ENCODE data around the gene MAPK8IP1.

MAPK8IP1 gene

GRCh38 chr11:45889966-45890365, 4.5 kb downstream of the MAPK8IP1 start:
- no peak for DNase-seq (ENCODE audit: low read depth)
- H3K4me3 ChIP-seq (ENCODE audit: low read length) = no peak overlapping the region
- TF ChIP-seq CTCF (IDR thresholded peaks at IDR 0.05; ENCODE audit: insufficient read depth, low read depth, low read length, missing control alignments) = no peak

DNA sequence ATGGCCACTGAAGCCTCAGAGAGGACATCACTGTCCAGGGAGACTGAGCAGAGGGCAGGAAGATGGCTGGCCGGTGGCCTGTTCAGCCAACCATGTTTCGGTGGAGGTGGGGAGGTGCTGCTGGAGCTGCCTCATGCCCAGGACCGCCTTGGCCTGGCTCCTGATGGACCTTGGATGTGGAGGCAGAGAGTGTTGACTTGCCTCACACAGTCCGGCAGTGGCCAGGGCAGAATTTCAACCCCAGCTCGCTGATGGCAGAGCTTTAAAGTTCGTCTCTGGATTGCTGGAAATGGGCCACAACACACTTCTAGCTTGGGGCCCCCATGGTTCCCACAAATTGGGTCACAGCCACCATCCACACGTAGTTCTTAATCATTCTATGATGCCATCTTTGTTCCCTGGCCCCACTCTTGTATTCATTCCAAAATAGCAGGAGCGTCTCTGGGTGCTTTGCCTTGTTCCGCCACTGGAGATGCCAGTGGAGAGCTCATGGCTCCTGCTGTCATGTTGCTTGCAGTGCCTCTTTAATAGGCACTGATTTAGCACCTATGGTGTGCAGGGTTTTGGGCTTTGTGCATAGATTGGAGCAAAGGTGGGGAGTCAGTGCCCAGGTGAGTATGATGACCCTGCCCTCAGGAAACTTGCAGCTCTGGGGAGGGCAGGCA, 5.6 kb downstream of the MAPK8IP1 start:
- TF ChIP-seq CTCF (IDR thresholded peaks at IDR 0.05; ENCODE audit: insufficient read depth, low read depth, low read length, missing control alignments) = no peak
- DNase-seq (ENCODE audit: low read depth) = no peak
- no peak overlapping the region for H3K4me3 ChIP-seq (ENCODE audit: low read length)

GRCh38 chr11:45892856-45893255, 7.4 kb downstream of the MAPK8IP1 start:
- TF ChIP-seq CTCF (IDR thresholded peaks at IDR 0.05; ENCODE audit: insufficient read depth, low read depth, low read length, missing control alignments) = no peak
- DNase-seq (ENCODE audit: low read depth) = no peak

GRCh38 chr11:45894555-45895247, 9.2 kb downstream of the MAPK8IP1 start:
- TF ChIP-seq CTCF (IDR thresholded peaks at IDR 0.05; ENCODE audit: insufficient read depth, low read depth, low read length, missing control alignments) = no peak
- no peak for DNase-seq (ENCODE audit: low read depth)
- no peak overlapping the region for H3K4me3 ChIP-seq (ENCODE audit: low read length)

More at GRCh38 chr11:45892856-45893255, 7.4 kb downstream of the MAPK8IP1 start:
- H3K4me3 ChIP-seq (ENCODE audit: low read length) = no peak overlapping the region

GRCh38 chr11:45895553-45896259, 10.3 kb downstream of the MAPK8IP1 start:
- no peak overlapping the region for H3K4me3 ChIP-seq (ENCODE audit: low read length)
- no peak for DNase-seq (ENCODE audit: low read depth)
- TF ChIP-seq CTCF (IDR thresholded peaks at IDR 0.05; ENCODE audit: insufficient read depth, low read depth, low read length, missing control alignments) = no peak

DNA sequence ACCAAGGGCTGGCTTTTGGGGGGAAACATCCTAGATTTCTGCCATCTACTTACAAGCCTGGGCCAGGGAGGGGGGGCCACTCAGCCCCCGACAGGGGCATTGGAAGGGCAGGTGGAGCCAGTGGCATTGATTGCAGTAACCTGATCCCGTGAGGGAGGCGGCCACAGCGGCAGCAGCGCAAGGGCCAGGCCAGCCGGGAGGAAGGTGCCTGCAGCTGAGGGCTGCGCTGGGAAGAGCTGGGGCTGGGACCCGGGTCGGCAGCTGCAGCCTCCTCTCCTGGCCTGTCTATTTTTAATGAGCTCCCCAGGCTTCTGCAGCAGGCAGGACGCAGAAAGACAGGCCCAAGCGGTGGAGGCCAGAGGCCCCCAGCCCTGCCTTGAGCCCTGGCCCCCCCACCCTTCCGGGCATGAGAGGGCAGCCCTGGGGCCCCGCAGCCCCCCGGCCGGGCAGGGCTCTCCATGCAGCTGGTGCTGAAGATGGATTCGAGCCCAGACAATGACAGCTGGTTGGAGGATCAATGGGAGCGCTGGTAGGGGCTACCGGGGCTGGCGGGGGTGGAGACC, 11.1 kb downstream of the MAPK8IP1 start:
- DNase-seq (ENCODE audit: low read depth) = no peak
- TF ChIP-seq CTCF (IDR thresholded peaks at IDR 0.05; ENCODE audit: insufficient read depth, low read depth, low read length, missing control alignments) = no peak
- no peak overlapping the region for H3K4me3 ChIP-seq (ENCODE audit: low read length)
